Anterior cingulate cortex (tissue), 58 donors: Measurements from ENCODE around the gene ABHD11.
"Not testable (repeated sequence)": the region's sequence is repeated elsewhere in the genome, so short reads cannot be mapped to it uniquely, and the experiment has no call there.

Experiments
- DNase-seq, 58 donors: peaks; one replicate each; lab custom pipeline; 2025; lab: John Stamatoyannopoulos, UW

ABHD11 gene

DNA sequence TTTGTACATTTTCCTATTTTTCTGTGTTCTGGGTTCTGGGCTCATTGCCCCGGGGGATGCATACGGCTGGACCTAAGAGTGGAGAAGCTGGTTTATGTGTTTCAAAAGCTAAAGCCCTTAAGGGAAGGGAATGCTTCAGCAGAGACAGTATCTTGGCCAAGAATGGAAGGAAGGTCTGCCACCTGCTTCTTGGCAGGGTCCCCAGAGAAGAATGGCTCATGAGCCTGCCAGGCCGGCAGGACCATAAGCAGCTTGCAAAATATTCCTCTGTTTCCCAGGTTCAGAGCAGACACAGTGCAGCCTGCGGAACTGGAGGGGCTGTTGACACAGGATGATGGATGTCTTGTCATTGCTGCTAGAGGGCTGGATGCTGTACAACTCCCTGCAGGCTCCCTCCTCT is 7.8 kb upstream of the ABHD11 start:
- DNase-seq: peak in 6 of 58 donors; percentile 5 to 19 (median 12)

DNA sequence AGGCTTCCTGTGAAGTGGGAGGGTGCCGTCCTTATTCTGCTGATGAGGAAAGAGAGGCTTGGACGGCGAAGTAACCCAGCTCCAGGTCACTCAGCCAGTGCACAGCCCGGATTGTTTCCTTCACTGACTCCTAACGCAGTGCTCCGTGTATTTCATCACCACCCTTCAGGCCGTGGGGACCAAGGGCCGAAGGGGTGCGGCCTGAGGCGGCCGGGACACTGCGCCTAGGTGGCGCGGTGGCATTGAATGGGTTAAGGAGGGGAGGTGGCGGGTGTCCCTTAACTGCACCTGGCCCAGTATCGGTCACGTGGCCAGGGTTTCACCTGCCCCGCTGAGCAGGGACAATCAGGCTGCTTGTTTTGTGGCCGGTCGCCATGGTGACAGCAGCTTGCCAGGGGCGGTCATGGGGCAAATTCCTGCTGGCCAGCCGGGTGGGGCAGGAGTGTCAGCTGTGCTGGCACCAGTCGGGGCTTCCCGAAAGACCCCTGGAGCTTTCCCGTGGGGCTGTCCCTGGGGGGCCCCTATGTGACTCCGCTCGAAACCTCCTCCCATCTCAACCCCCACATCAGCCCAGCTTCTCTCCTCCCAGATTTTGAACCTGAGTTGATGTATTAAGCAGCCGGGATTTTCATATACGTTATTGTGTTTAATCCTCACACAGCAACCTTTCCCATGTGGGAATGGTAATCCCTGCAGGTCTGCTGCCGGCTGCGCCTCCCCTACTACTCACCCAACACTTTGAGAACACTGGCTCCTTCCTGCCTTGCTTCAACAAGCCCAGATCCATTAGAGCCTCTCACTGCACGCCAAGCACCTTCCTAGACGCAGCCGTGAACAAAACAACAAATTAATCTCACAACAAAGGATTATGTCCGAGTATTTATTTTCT is 4.4 kb upstream of the ABHD11 start:
- peak in 31 of 58 donors; percentile 7 to 77 (median 30) for DNase-seq

DNA sequence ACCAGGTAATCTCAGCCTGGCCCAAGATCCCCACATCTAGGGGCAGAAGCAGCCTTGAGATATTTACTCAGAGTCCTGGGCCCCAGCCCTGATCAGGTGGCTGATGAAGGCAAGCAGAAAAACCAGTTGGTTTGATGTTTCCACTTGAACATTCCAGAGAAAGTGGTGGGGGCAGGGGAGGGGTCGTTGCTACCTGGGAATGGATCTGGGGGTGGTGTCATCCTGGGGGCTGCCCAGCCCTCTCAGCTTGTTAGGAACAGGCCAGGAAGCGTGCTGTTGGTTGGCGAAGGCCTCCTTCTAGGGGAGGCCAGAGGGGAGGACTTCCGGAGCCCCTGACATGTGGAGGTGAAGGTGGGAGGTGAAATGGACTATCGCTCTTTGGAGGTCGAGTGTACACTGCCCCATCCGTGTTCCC is 3.7 kb upstream of the ABHD11 start:
- DNase-seq: no peak

DNA sequence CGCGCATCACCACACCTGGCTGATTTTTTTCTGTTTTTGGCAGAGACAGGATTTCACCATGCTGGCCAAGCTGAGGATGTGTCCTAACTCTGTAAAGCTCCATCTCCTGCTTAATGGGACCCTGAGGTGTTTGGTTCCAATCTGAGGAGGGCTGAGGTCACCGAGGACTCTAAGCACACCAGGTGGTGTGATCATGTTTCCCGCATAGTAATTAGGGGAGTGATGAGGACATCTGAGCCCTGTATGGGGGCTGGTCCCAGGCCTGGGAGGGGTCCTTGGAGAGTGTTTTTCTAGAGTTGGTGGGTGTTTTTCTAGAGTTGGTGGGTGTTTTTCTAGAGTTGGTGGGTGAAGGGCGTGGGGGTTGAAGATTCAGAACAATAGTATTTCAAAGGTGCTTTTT is 3.0 kb upstream of the ABHD11 start:
- no peak for DNase-seq

DNA sequence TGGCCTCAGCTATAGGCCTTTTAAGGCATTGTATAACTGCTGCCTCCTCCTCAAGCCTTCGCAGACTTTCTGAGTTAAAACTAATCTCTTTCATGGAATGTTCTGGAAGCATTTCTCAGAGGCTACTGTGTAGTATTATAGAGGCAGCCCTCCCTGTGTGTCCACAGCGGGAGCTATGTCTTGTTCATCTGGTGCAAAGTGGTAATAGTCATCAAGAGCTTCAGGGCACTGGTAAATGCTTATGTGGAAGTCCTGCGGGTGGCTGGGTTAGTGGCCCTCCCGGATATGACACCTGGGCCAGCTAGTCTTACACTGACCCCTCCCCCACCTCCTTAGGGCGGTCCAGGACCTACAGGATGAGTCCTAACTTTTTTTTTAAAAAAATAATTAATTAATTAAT is 2.2 kb upstream of the ABHD11 start:
- no peak for DNase-seq

DNA sequence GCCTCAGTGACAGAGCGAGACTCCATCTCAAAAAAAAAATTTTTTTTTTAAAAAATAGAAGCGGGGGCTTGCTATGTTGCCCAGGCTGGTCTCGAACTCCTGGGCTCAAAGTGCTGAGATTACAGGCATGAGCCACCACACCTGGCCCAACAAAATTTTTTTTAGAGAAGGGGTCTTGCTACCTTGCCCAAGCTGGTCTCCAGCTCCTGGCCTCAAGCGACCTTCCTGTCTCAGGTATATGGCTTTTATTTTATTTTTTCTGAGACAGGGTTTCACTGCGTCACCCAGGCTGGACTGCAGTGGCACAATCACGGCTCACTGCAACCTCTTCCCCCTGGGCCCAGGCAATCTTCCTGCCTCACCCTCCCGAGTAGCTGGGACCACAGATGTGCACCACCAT is 1.6 kb upstream of the ABHD11 start:
- DNase-seq: no peak

DNA sequence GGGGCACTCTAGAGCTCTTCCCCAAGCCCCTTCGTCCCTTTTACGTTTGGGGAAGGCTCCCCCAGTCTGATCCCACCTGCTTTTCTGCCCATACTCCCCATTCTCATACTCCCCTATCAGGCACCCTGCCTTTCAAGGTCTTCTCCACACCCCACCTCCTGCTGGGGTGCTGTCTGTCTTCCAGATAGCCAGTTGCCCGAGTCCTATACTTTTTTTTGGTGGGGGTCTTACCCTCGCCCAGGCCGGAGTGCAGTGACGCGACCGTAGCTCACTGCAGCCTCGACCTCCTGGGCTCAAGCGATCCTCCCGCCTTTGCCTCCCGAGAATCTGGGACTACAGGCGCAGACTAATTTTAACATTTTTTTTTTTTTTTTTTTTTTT is 775 bp upstream of the ABHD11 start:
- peak in 2 of 58 donors; percentile 34 to 44 for DNase-seq

DNA sequence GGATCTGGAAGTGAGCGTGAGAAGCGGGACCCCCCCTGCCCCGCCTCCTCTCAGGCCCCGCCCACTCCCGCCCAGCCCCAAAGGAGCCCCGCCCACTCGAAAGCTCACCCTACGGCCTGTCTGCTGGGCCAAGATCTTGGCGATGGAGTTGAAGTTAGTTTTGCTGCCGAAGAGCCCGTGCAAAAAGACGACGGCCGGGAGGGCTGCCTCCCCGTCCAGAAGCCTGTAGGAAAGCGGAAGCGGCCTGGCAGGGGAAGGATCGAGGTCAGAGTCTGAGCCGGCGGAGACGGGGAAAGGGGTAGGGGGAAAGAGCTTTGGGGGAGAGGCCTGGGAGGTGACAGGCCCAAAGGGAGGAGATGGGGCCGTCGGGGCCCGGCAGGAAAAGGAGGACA is 386 bp downstream of the ABHD11 start:
- peak in 34 of 58 donors; percentile 18 to 68 (median 40) for DNase-seq

DNA sequence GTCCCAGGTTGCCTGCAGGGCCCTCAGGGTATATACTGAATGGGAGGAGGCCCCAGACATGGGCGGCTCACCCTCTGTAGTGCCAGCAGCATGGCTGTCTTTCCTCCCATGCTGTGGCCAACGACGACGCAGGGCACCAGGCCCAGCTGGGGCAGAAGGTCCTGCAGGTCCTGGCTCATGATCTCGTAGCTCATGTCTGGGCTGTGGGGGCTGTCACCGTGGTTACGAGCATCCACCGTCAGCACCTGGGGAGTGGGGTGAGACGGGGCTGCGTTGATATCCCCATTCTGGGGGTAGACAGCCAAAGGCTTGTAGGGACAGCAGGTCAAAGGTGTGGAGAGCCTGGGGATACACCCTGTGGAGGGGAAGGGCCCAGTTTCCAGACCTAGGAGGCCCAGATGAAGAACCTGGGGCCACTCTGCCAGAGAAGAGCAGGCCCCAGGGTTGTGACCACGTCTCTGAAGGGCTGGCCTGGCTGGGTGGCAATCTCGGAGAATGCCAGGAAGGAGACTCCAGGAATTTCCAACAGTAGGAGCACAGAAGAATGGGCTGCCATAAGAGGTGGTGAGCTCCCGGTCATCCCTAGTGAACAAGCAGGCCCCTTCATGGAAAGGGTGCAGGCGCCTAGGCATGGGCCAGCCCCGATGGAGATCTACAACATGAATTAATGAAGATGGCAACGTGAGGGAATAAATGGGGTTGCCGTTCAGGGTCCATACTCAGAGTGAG is 947 bp downstream of the ABHD11 start:
- DNase-seq: peak in 2 of 58 donors; percentile 39 to 41

DNA sequence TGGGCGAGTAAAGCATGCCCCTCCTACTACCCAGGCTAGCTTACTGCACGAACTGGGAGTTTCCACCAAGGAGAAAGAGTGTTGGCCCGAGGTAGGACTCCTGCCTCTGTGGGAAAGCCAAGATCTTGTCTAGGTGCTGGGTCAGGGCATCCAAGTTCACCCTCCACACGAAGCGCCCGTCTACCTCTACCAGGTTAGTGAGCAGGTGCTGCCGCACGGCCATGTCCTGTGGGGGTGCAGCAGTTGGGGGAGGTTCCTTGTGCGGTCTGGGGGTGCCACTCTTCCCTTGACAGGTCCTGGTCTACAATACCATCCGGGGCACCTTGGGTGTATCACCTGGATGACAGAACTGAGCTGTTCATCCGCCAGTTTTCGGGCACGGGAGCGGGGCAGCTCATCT is 1.7 kb downstream of the ABHD11 start:
- no peak for DNase-seq

DNA sequence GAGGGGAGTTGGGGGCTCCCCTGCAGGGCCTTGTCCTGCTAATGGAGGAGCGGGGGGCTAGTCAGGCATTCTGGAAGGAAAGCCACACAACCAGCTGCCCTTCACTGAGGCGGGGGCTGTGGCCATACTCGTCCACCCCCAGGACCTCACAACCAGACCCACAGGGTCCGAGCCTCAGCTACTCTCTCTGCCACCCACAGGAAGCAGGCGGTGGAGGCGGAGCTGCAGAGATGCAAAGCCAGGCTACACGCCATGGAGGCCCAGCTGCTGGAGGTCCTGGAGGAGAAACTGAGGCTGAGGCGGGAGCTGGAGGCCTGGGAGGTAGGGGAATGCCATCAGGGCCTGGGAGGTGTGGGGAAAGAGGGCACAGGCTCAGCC is 3.1 kb downstream of the ABHD11 start:
- no peak for DNase-seq

DNA sequence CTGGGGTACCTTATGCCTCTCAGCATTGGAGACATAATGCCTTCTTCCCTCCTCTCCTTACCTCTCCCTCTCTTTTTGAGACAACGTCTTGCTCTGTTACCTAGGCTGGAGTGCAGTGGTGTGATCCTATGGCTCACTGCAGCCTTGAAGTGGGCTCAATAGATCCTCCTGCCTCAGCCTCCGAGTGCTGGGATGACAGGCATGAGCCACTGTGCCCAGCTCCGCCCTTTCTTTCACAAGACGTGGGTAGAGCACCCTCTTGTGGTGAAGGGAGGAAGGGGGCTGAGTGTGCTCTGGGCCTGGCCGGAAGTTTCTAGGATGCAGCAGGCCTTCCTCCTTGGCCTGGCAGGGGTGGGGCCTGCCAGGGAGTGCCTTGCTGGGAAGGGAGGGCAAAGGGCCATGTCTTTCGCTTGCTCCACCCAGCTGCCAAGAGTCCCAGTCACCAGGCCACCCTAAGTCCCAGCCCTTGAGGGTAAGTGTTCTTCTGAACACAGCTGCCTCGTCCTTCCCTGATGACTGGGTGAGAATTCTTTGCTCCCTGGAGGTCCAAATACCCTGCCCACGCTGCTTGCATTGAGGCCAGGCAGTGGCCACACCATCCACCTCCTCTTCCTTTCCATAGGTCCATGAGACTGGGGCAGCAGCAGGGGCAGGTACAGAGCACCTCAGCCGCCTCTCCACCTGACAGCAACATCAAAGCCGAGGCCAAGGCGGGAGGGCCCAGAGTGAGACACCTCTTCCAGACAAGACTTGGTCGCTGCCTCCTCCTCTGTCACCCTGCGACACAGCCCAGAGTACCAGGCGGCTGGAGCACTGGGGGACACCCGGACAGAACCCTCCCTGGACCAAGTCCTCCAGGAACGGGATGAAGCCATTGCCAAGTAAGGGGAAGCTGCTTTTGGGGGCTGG is 3.7 kb downstream of the ABHD11 start:
- peak in 25 of 58 donors; percentile 6 to 59 (median 23) for DNase-seq

DNA sequence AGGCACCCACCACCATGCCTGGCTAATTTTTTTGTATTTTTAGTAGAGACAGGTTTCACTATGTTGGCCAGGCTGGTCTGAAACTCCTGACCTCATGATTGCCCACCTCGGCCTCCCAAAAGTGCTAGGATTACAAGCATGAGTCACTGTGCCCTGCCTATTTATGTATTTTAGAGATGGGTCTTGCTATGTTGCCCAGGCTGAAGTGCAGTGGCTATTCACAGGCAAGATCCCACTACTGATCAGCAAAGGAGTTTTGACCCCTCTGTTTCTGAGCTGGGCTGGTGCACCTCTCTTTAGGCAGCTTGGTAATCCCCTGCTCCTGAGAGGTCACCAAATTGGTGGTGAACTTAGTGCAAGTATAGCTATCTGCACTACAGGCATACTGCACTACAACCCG is 6.2 kb downstream of the ABHD11 start:
- no peak for DNase-seq

DNA sequence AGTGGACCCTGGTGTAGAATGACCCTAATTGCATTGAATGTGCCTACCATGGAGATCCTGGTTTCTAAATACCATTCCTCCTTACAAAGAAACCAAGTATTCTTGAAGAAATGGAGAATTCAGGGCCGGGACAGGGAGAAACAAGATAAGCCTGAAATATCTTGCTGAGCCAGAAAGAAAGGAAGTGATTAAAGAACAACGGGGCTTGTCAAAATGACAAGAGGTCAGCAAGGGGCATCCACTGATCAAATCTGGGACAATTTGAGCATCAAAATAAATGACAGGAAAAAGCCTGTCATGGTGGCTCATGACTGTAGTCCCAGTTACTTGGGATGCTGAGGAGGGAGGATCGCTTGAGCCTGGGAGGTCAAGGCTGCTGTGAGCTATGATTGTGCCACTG is 8.1 kb downstream of the ABHD11 start:
- DNase-seq: no peak

DNA sequence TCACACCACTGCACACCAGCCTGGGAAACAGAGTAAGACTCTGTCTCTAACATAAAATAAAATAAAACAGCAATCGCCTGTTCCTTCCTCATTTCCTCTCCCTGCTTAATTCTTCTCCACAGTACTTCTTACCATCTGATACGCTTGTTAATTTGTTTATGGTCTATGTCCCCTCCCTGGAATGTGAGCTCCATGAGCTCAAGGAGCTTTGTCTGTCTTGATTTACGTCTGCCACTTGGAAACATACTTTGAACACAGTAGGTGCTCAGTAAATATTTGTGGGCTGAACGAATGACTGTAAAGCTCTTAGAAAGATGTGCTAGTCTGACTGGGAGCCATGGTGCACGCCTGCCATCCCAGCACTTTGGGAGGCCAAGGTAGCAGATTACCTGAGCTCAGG is 10.1 kb downstream of the ABHD11 start:
- no peak for DNase-seq

DNA sequence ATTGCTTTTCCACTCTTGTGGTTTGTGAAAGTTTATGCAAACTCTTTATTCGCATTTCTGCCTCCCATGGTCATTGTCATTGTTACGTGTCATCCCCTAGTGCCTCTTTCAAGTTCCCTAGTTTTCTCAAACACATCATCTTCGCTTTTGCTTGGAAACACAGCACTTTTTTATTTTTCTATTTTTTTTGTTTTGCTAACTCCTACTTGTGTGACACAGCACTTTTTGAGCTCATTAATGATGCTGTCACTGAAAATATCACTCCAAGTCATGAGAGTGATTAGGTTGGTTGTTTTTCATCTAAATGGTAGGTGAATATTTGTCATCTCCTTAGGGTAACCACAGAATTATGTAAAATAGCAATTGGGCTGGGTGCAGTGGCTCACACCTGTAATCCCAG is 10.7 kb downstream of the ABHD11 start:
- DNase-seq: no peak

DNA sequence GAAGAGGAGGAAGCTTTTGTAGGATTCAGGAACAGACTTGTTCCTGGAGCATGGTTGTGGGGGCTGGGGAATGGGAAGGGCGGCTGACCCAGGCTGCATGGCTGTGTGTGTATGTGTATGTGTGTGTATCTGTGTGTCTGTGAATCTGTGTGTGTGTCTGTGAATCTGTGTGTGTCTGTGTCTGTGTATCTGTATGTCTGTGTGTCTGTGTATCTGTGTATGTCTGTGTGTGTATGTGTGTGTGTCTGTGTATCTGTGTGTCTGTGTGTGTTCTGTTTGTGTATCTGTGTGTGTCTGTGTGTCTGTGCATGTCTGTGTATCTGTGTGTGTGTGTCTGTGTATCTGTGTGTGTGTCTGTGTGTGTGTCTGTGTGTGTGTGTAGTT is 12.5 kb downstream of the ABHD11 start:
- DNase-seq: no peak

DNA sequence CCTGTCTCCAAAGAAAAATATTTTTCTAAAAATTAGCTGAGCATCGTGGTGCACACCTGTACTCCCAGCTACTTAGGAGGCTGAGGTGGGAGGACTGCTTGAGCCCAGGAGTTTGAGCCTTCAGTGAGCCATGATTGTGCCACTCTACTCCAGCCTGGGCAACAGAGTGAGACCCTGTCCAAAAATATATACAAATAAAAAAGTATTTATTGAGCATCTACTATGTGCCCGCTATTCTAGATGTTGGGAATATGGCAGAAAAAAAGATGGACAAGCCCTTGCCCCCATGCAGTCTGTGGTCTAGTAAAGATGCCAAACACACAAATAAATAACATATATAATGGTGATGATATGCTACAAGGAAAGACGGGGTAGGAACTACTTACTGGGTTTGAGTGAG is 14.8 kb downstream of the ABHD11 start:
- DNase-seq: no peak

DNA sequence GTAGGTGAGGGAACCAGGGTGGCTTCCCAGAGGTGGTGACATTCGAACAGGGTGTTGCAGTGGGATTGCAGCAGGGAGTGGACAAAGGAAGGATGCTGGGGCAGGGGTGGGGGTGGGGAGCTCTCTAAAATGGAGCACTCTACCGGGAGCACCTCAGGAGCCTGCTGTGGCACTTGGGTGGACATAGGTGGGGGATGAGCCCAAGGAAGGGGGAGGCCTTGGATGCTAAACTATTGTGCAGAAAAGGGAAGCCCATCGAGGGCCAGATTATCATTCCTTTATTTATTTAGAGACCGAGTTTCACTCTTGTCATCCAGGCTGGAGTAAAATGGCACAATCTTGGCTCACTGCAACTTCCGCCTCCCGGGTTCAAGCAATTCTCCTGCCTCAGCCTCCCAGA is 15.8 kb downstream of the ABHD11 start:
- DNase-seq: no peak

DNA sequence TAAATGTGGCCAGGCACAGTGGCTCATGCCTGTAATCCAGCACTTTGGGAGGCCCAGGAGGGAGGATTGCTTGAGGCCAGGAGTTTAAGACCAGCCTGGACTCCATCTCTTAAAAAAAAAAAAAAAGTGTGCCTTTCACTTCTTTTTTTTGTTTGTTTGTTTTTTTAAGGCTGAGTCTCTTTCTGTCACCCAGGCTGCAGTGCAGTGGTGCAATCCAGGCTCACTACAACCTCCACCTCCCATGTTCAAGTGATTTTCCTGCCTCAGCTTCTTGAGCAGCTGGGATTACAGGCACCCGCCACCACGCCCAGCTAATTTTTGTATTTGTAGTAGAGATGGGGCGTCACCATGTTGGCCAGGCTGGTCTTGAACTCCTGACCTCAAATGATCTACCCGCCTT is 16.4 kb downstream of the ABHD11 start:
- not testable (repeated sequence) for DNase-seq

DNA sequence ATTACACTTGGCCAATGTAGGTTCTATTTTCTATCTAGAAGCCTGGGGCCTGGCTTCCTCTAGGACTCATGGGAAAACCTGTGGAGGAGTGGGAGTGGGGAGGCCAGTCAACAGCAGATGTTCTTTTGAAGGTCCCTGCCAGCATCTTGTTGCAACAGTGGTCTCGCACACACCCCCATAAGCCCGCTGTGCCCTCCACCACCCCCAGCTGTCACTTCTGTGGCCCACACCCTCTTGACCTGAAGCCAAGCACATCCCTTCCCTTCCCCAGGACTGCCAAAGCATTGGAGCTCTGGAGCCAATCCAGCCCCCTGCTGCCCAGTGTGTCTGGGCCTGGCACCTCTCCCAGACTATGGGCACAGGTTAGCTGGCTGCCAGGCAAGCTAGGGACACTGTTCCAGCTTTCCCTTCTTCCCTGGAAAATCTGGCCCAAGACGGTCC is 17.2 kb downstream of the ABHD11 start:
- peak in 54 of 58 donors; percentile 21 to 89 (median 64) for DNase-seq
